ENCODE measurements around the gene PLXND1.
"Not testable (repeated sequence)": the region's sequence is repeated elsewhere in the genome, so short reads cannot be mapped to it uniquely, and the experiment has no call there.

Gene PLXND1

DNA sequence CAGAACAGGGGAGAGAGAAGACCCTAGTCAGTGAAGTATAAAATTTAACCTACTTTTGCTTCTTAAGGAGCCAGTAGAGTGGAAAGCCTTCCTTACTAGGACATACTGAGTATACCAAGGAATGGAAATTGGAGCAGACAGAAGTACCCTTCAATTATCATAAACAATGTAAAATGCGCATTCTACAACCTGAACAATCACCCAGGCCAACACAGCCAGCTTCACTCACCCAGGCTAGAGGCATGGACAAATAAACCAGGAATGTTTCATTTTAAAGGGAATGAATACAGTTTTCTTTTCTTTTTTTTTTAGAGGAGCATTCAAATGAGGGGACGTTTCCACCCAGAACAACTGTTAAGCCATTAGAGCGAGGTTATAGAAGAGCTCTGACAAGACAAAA lies 41.9 kb upstream of the PLXND1 start:
- no peak overlapping the region for H3K27ac ChIP-seq

DNA sequence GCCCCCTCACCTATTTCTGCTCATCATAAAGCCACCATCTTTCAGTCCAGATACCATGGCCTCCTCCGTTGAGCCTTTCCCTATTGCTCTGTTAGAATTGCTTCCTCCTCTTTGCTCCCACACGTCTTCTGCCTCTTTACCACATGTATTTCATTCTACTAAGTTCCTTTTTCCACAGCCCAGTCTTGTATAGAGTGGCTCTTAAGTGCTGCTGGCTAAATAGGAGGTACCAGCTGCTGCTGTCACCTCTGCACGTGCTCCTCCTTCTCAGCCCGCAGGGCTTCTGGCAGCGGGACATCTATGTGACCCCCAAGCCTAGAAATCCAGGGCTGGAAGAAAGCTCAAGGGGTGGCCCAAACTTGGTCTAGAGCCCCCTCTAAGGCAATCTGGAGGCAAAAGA lies 38.8 kb upstream of the PLXND1 start:
- H3K27ac ChIP-seq: no peak overlapping the region
- no peak for TF ChIP-seq CTCF (conservative IDR thresholded peaks at IDR 0.05)

More for the DNA sequence above, 41.9 kb upstream of the PLXND1 start:
- no peak for TF ChIP-seq CTCF (conservative IDR thresholded peaks at IDR 0.05)

GRCh38 chr3:129644836-129645235 lies 38.4 kb upstream of the PLXND1 start:
- H3K27ac ChIP-seq: no peak overlapping the region
- TF ChIP-seq CTCF (conservative IDR thresholded peaks at IDR 0.05): no peak

GRCh38 chr3:129641567-129642260 lies 35.2 kb upstream of the PLXND1 start:
- H3K27ac ChIP-seq: not testable (repeated sequence)

GRCh38 chr3:129640985-129641384 lies 34.5 kb upstream of the PLXND1 start:
- not testable (repeated sequence) for H3K27ac ChIP-seq

DNA sequence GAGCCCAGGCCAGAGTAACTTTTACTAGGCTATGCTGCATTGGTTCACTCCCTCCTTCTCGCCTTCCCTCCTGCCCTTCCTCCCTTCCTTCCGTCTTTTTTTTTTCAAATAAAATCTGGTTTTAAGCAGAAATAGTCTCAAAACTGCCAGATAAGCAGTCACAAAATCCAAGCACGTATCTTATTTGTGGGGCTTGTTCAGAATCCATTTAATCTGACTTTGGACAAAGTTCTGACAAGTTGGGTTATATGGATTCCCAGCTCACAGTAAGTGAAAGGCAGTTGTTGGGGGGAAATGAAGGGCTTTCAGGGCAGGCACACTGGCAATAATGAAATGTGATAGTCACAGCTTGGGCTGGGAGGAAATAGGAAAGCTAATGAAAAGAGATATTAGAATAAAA lies 32.0 kb upstream of the PLXND1 start:
- no peak for TF ChIP-seq CTCF (conservative IDR thresholded peaks at IDR 0.05)
- H3K27ac ChIP-seq: no peak overlapping the region

- no peak for TF ChIP-seq CTCF (conservative IDR thresholded peaks at IDR 0.05)
- H3K27ac ChIP-seq: no peak overlapping the region
Observed at GRCh38 chr3:129636082-129636481, 29.6 kb upstream of the PLXND1 start.

- H3K27ac ChIP-seq: no peak overlapping the region
- no peak for TF ChIP-seq CTCF (conservative IDR thresholded peaks at IDR 0.05)
Observed at GRCh38 chr3:129635656-129636055, 29.2 kb upstream of the PLXND1 start.

Measured in VCaP (cell line).